HG03354 (cell line): ENCODE results near the gene TK2.
A peak's percentile ranks its signal among the peaks of the same experiment; 100 is the strongest.

Experiments used
- ATAC-seq: cut with Tn5 transposase; IDR thresholded peaks from one replicate; pipeline ENCODE4 v1.9.1; 2021; ENCODE audit warnings: mild to moderate bottlenecking; ENCODE audit not compliant: unreplicated experiment, poor library complexity, severe bottlenecking

Gene TK2

DNA sequence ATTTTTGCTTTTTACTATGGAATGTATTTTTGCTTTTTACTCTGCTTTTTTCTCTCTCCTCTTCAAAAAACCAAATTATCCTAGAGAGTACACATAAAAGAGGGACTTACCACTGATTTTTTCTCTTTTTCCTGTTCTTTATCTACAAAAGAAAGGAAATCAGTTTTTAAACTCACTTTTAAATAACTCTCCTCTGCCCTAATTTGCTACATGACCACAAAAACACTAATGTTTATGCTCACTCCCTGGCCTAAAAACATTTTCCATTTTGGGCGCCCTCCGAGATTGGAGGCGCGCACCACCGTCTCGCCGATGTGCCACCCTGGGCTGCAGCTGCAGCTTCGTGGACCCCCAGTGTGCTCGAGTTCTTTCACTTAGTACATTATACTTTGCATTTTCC lies 1.1 kb downstream of the TK2 start:
- no peak for ATAC-seq

GRCh38 chr16:66548068-66548467 lies 1.9 kb downstream of the TK2 start:
- no peak for ATAC-seq

DNA sequence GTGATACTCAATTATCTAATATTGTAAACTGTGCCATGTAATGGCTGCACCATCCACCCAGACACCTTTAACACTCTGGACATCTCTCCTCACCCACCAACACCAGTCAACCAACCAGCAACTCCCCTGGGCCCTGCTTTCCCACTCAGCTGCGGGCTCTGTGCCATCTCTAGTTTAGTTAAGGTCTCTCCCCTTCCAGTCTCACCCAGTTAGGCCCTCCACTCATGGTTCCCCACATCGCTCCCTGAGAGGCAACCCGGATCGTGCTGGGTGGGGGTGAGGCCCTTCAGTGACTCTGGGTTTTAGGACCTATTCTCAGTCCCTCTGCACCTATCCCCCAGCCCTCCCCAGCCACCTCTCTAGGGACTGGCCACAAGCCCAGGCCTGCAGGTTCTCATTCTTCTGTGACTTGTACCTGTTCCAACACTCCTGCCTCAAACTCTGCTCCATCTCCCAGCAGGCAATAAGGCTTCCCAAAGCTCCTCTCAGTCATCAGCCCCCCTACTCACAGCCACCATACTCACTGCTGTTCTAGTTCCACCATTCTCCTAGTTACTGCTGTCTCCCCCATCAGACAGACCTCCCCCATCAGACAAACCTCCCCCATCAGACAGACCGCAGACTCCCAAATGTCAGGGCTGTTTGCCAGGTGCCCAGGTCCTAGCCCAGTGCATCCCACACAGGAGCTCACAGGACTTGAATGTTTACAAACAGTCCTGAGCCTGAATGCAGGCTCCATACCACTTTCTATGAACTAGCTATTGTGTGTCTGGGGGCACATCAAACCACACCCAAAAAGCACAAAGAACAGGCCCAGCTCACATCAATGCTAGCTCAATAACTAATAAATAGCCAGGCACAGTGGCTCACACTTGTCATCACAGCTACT lies 2.6 kb downstream of the TK2 start:
- ATAC-seq: no peak

DNA sequence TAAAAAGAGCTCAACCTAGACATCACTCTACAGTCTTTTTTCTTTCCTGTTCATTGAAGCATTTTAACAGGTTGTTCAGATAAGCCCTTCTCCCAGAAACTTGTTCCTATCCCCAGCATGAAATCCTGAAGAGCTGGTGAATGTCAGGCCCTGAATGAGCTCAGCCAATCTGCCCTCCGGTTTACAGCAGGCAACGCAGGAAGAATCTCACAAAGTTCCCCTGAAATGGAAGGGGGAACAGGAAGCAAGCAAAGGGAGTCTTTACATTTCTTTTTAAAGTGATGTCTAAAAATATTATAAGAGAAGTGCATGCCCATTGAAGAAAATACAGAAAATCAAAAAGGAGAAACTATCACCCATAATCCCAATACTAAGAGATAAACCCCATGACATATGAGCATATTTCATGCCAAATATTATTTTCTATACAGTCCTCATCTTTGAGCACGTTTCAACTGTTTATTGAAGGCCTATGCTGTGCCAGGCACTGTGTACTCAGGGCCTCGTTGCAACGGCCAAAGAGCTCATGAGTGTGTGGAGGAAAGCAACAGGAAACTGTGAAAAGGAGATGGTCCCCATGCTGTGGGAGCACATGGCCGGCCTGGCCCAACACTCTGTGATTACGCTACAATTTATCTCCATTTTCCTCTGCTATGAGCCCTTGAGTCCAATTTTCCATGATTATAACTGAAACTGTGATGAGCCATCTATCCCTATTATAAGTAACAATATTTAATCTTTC lies 5.7 kb downstream of the TK2 start:
- no peak for ATAC-seq

DNA sequence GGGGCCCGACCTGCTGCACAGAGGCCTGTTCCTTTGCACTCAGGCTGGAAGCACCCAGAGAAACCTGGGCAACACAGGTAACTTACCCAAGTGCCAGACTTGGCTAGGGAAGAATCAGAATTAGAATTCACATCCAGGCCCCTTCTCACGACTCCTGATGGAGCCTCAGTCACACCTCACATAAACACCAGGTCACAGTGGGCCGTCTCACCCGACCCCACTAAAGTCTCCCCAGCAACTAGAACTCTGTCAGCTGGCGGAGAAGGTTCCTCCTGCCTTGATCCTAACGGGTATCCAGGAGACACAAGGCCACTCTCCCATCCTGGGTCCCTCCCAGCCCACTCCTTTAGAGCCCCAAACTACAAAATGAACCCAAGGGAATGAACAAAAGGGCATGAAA lies 6.4 kb downstream of the TK2 start:
- no peak for ATAC-seq

- ATAC-seq: no peak
Measured at GRCh38 chr16:66542396-66542795, 7.5 kb downstream of the TK2 start.

GRCh38 chr16:66541388-66542355 lies 8.2 kb downstream of the TK2 start:
- no peak for ATAC-seq

GRCh38 chr16:66539623-66540469 lies 10.1 kb downstream of the TK2 start:
- peak; percentile 72 for ATAC-seq

GRCh38 chr16:66538910-66539309 lies 11.0 kb downstream of the TK2 start:
- no peak for ATAC-seq

DNA sequence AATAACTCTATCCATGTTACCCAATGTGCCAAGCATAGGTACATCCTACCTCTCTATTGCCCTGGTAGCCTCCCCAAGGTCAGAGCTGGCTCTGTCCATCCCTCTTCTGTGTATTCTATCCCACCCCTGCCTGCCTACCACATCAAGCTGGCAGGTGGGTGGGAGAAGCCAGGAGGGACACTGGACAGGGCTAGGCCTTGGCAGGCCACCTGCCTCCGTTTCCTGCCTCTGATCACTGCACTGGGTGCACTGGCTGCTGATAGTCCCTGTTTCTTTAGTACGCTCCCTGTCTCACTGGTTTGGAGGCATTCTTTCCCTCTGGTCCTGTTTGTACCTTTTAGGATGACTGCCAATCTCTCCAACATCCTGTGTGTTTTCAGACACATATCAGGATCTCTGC lies 12.7 kb downstream of the TK2 start:
- ATAC-seq: no peak

DNA sequence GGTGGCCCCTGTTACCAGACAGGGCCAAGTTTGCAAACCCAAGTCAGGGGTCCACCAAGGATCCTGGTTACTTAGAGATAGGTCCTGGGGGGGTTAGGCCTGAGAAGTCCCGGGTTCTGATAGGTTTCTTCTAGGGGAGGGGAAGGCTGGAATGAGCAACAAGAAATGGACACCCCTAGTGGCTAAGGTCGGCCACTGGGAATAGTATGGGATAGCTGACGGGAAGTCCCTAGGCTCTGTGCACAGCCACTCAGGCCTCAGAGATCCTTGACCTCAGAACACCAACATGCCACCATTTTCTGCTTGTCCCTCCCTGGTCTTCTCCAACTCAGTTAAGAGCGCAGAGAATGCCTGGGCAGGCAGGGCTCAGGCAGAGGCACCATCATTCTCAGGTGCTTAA lies 13.4 kb downstream of the TK2 start:
- ATAC-seq: no peak

- no peak for ATAC-seq
Measured at GRCh38 chr16:66534376-66534799, 15.5 kb downstream of the TK2 start.

- ATAC-seq: no peak
Measured at GRCh38 chr16:66529475-66529874, 20.4 kb downstream of the TK2 start.

DNA sequence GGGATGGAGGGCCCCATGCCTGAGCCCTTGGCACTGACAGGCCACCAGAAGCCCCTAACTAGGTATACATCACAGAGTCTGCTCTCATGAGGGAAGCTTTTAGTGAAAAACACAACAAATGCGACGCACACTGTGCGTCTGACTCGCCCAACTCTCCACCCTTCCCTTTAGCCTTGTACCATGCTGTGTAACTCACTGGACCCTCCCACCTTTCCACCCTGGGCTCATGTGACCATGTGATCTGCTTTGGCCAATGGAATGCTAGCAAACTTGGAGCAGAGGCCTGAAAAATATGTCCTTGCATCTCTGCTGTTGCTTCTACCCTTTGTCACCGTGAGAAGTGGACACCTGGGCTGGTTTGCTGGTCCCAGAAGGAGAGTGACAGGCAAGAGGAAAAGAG lies 21.6 kb downstream of the TK2 start:
- no peak for ATAC-seq

GRCh38 chr16:66525396-66526180 lies 24.3 kb downstream of the TK2 start:
- ATAC-seq: no peak

DNA sequence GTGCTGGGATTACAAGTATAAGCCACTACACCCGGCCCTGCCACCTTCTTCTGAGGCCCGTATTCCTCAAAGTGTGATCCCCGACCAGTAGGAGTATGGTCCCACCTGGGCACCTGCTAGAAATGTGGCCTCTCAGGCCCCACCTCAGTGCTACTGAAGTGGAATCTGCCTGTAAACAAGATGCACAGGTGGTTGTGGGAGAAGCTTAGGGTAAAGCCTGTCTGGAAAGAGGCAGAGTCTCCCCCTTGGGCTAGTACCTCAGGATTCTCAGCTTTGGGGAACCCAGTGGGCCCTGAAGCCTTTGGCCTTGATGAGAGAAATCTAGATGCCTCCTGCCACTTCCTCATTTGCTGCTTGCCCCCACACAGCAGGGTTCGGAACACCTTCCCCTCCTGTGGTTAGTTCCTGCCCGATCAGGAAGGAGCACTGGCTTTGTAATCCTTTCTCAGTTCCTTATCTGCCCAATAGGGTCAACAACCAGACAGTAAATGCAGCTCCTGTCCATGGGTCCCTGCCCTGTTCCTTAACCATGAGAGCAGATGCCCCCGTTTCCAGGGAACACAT lies 25.2 kb downstream of the TK2 start:
- peak; percentile 69 for ATAC-seq

DNA sequence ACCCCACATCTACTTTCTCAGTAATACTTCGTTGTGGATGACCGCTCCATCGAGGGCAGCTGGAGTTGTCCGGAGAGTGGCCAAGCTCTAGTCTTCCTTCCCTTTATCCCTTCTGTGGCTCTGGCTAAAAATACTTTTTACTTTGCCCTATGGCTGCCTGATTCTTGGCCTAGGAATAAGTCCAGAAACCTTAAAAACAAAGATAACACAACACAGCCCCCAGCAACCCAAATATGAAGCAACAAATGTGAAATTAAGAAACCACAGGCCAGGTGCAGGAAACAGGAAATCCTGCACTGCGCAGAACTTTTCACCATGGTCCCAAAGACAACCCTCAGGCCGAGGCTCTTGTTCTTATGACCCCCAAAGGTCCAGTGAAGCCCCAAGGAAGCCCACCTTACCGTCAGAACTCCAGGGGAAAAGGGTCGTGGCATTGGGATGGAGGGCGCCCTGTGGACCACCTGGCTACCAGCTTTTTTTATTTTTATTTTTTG lies 26.0 kb downstream of the TK2 start:
- ATAC-seq: peak; percentile 66
